Mucosa of gallbladder (tissue), 1 donor: ENCODE measurements around the gene RPS6KB1. TPM values are rescaled to one million over a fixed set of nuclear protein-coding genes. Genes with fewer than 3 reads are reported as not detected.
"Not testable (repeated sequence)": the region's sequence is repeated elsewhere in the genome, so short reads cannot be mapped to it uniquely, and the experiment has no call there.

ENCODE experiments used
- DNase-seq: peaks from one replicate; pipeline ENCODE4 v3.0.0-alpha.2; 2020; ENCODE audit warnings: low spot score
- total RNA-seq: library from RNA; stranded (reverse); gene quantifications from one replicate; pipeline ENCODE4 v1.2.1, GENCODE V29; 2021
- donor health status: DM: no; HTN: no; CAD: no.

Gene RPS6KB1
- total RNA-seq, result 27.3 TPM

GRCh38 chr17:59892924-59893675 is at the start of gene RPS6KB1, which contains the start of gene TUBD1:
TSS of gene RPS6KB1 (plus strand) at chr17:59893121. CDS start at chr17:59893185, 64 bp downstream.
TSS of gene TUBD1 (minus strand) at chr17:59892943. CDS start at chr17:59891002, 1,941 bp downstream.
- peak; percentile 99 for DNase-seq

DNA sequence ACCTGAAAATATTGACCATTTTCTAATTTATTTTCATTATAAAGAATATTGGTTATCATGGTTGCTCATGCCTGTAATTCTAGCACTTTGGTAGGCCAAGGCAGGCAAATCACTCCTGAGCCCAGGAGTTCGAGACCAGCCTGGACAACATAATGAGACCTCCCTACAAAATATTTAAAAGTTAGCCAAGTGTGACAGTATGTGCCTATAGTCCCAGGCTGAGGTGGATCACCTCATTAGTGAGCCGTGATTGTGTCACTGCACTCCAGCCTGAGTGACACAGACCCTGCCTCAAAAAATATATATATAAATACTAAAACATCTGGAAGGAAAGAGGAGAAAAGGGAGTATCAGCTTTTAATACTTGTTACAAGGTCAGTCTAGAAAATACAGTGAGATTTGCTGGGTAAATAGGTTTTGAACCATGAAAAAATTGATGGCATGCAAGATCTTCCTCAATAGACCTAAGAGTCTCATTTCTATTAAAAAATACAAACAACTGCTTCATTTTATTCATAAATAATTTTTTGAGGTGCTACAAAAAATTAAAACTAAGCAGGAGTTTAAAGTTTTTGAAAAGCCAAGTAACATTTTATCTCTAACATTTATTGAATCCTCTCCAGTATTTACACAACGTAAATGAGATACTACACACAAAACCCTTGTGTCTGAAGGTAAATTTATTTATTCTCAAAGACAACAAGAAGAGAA is 47.9 kb upstream of the RPS6KB1 start:
- DNase-seq, result no peak

- DNase-seq, result peak; percentile 72
Observed at GRCh38 chr17:59845595-59846393, 47.1 kb upstream of the RPS6KB1 start.

GRCh38 chr17:59846394-59847165 is 46.3 kb upstream of the RPS6KB1 start:
- peak; percentile 62 for DNase-seq

DNA sequence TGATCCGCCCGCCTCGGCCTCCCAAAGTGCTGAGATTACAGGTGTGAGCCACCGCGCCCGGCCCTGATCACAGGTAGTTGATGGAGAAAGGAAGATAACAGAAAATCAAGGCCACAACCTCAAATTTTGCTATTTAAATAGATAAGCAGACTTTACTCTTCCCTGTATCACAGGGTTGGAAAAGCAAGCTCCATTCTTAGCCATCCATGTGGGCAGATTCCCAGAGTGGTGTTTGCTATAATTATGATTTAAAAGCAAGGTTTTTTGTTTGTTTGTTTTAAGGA is 44.6 kb upstream of the RPS6KB1 start:
- DNase-seq, result no peak

DNA sequence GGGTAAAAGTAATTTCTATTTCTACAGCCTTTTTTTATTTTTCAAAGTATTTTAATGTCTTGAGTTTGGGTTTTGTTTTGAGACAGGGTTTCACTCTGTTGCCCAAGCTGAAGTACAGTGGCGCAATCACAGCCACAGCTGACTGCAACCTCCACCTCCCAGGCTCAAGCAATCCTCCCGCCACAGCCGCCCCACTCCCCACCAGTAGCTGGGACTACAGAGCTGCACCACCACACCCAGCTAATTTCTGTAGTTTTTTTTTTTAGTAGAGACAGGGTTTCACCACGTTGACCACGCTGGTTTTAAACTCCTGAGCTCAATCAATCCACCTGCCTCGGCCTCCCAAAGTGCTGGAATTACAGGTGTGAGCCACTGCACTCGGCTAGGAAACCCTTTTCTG is 44.1 kb upstream of the RPS6KB1 start:
- DNase-seq, result no peak

DNA sequence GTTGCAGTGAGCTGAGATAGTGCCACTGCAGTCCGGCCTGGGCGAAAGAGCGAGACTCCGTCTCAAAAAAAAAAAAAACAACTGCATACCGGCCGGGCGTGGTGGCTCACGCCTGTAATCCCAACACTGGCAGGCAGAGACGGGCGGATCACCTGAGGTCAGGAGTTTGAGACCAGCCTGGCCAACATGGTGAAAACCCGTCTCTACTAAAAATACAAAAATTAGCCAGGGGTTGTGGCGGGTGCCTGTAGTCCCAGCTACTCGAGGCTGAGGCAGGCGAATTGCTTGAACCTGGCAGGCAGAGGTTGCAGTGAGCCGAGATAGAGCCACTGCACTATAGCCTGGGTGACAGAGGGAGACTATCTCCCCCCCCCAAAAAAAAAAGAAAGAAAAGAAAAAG is 42.6 kb upstream of the RPS6KB1 start:
- DNase-seq, result not testable (repeated sequence)

DNA sequence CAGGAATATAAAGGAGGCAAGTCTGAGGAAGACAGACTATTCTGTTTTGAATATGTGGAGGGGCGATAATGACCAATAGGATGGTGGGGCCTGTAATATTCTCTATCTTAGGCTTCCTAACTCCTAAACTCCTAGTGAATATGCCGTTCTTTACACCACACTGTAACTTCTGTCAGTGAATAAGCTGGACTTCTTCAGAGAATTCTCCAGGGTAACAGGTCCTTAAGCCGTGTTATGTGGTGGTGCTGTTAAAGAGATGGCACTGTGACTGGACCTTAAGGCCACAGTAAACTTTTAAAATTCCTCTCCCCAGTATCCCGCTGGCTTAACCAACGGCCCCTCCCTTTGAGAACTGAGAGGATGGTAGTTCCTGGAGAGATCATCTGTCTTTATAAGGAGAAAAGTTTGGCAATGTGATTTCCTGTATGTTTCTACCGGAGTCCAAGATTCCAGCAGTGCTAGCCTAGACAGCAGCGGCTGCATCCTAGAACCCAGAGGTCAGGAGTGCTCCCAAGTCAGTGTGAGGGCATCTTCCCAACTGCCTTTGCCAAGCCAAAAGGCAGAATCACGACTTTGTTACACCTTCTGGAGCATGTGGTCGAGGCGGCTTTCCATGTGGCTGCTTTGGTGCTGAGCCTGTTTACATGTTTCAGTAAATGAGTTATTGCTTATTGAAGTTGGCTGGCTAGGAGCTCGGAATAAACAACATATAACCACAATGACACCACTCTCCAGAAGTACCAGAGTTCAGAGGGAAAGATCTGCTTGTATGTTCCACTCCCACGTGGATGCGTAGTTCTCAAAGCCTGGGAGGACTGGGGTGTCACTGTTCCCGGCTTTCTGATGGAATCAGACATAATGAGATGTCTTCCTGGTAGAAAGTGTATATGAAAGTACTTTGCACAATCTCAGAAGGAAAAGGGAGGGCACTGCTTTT is 41.2 kb upstream of the RPS6KB1 start:
- peak; percentile 50 for DNase-seq

- DNase-seq, result not testable (repeated sequence)
Observed at GRCh38 chr17:59852847-59853167, 40.1 kb upstream of the RPS6KB1 start.

DNA sequence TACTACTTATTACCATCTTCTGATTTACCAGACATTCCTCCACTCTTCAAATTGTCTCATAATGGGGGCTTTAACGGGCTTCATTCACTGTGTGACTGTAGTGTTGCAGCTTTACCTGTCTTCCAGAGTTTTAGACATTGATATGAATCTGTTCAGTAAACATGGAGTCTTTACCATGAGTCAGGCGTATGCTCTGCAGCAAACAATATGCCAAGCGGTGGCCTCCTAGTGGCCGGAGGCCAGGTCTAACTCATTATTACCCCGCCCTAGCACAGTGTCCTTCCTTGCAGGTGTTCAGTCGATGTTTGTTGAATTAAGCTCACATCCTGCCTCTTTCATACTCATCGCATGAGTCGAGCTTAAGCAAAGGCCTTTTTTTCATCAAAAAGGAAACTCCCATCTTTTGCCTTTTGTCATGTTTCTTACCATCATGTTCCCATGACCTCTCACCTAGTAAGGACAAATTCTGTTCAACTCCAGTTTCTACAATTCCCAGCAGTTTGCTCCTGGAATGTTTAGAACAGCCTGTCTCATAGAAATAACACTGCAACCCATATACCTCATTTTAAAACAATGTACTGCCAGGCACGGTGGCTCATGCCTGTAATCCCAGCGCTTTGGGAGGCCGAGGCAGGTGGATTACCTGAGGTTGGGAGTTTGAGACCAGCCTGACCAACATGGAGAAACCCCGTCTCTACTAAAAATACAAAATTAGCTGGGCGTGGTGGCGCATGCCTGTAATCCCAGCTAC is 39.6 kb upstream of the RPS6KB1 start:
- DNase-seq, result peak; percentile 57

- DNase-seq, result not testable (repeated sequence)
Observed at GRCh38 chr17:59853919-59854729, 38.8 kb upstream of the RPS6KB1 start.

DNA sequence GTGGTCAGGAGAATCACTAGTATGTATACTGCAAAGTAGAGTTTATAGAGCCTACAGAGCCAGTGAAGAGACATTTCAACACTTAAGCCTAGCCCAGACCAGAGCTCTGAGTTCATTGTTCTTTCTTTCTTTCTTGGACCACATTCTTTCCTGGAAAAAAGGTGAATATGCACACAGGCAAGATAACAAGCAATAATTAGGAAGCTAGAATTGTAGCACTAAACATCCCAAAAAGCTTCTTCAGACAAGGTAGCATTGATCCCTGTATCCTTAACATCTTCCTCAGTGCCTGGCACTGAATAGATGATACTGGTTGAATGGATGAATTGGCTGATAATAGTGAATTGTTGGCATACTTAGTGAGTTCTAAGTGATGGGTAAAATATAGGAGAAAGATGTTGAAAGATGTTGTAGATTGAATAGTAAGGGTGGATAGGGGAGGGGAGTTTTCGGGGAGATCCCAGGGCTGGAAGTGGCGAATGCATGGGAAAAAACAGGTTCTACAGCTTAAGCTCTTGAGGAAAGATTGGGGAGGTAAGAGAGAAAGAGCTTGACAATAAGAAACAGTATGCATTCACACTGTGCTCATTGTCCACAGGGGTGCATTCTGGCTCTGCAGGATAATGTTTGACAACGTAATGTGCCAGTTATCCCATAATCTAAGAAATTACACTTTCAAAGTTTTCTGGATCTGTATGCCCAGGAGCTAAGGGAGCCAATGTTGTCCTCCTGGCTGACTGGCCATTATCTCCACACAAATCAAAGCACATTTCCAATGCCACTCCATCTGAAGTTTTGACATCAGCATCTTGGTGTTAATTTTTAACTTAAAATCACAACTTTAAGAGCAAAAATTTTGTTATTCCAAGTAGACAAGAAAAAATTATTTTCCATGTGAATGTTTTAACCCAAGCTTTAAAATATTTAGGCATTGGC is 35.8 kb upstream of the RPS6KB1 start:
- DNase-seq, result no peak

DNA sequence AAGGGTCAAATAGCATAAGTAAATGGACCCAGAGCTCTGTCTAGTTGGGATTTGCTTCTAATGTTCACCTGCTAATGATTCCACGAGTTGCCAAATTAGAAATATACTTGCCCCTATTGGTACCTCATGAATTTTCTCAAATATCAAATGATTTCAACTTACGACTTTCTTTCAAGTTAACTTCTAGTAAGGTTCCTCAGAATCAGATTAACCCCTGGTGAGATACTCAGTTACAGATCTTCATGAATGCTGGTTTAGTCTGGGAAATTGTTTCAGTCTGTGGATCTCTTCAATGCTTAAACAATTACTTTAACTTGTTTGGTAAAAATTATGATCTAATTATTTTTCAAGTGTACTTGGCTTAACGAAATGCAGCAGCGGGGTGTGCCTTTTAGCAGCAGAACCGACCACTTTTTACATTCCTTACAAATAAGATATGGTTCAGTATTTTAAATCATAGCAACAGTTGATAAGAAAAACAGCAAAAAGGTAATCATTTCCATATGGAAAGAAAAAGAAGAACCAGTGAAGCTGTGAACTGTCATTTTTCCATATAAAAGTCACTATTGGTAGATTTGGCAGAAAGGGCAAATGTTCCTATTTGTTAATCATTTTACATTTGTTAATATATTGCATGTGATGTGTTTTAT is 34.6 kb upstream of the RPS6KB1 start:
- DNase-seq, result no peak

GRCh38 chr17:59858932-59859331 is 34.0 kb upstream of the RPS6KB1 start:
- no peak for DNase-seq

- DNase-seq, result no peak
Observed at GRCh38 chr17:59859444-59860025, 33.4 kb upstream of the RPS6KB1 start.

DNA sequence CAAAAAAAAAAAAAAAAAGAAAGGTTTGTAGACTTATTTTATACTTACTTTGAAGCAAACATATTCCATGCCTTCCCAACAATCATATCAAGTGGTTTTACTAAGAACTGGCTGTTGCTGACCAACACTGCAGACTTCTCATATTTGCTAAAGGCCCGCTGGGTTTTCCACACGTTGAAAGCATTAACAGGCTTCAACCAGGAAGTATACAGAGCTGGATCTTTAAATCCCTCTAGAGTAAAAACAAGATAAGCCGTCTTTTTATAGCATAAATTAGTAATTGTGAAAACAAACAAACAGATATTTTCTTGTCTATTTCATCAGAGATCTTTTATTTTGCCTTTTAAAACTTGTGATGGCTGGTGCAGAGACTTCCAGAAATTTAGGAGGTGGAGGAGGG is 29.3 kb upstream of the RPS6KB1 start:
- no peak for DNase-seq

DNA sequence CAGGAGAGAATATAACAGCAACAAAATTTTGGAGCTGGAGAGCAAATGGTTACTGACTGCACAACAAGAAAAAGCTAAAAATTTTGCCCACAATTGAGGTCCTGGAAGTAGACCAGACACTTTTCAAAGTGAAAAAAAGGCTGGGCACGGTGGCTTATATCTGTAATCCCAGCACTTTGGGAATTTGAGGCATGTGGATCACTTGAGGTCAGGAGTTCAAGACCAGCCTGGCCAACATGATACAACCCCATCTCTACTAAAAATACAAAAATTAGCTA is 23.0 kb upstream of the RPS6KB1 start:
- no peak for DNase-seq
